Omental fat pad (tissue), 4 donors: ENCODE measurements around the gene GLB1L2. TPM values are rescaled to one million over a fixed set of nuclear protein-coding genes. Genes with fewer than 3 reads are reported as not detected.

ENCODE experiments used
- ATAC-seq: fragments of 150-250 bp; one replicate; pipeline ENCODE4 v1.9.1; 2016; ENCODE audit warnings: mild to moderate bottlenecking, moderate library complexity; ENCODE audit not compliant: low FRiP score
- DNase-seq: peaks from one replicate; pipeline ENCODE4 v3.0.0-alpha.2; 2019; ENCODE audit warnings: low spot score
- total RNA-seq, 4 donors: library from RNA; depleted of rRNA; stranded (reverse); fragments of >200 nt; gene quantifications; one replicate each; pipeline ENCODE4 v1.1.0, GENCODE V29; 2016
- TF ChIP-seq, protein P1 (sequence below), 3 donors: fragments of 450-650 bp; IDR thresholded peaks; one replicate each; pipeline ENCODE4 v1.5.1; 2016 to 2017; ENCODE audit warnings: antibody characterized with exemption in 3 of 3, mild to moderate bottlenecking in 3 of 3, moderate library complexity in 2 of 3

Gene GLB1L2
- total RNA-seq, 4 donors from 2014 or later = 1.8 to 5.5 (median 2.4) TPM

DNA sequence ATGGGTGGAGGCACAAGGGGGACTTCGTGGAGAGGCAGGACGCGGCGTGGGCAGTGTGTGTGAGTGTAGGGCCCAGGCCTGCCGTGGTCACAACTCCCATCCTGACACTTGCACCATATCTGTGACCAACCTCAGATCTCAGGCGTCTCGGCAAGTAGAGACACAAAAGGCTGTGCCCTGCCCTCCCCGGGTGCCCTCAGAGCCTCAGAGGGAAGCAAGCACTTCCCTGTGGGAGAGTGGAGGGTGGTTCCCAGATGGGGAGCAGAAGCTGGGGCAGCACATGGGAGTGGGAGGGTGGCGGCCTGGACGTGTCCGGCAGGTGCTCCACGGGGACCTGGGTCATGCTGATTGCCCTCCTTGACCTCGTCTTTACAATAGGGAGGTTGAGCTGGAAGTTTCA lies 59.9 kb downstream of the GLB1L2 start:
- ATAC-seq = no peak
- no peak for DNase-seq
- TF ChIP-seq, protein P1, sequence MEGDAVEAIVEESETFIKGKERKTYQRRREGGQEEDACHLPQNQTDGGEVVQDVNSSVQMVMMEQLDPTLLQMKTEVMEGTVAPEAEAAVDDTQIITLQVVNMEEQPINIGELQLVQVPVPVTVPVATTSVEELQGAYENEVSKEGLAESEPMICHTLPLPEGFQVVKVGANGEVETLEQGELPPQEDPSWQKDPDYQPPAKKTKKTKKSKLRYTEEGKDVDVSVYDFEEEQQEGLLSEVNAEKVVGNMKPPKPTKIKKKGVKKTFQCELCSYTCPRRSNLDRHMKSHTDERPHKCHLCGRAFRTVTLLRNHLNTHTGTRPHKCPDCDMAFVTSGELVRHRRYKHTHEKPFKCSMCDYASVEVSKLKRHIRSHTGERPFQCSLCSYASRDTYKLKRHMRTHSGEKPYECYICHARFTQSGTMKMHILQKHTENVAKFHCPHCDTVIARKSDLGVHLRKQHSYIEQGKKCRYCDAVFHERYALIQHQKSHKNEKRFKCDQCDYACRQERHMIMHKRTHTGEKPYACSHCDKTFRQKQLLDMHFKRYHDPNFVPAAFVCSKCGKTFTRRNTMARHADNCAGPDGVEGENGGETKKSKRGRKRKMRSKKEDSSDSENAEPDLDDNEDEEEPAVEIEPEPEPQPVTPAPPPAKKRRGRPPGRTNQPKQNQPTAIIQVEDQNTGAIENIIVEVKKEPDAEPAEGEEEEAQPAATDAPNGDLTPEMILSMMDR (IDR thresholded peaks at IDR 0.05) = no peak

DNA sequence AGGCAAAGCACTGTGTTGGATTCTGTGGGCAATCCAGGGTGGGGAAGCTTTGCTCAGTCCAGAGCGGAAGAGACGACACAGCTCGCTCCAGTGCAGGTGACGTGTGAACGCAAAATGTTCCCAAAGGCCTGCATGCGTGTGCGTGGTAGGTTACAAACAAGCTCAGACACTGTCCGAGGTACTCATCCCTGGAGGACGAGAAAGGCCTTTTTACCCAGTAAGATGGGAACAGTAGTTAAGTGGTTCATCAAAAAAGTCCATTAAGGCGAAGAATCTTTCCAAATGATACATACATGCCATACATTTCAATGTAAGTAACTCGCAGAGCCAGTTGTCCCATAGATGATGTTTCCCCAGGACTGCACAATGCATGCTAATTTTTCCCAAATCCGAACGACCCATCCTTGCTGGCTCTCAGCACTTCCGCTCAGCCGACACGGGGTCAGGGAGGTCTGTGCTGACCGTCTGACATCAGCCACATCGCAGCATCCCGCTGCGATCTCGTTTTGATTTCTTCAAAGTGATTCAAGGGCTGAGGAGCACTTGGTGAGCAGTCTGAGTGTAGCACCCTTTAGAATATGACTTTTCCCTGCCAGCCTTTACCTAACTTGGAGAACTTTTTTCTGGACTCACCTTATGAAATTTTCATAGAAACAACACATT lies 61.3 kb downstream of the GLB1L2 start:
- ATAC-seq (no peak), DNase-seq (no peak)
- TF ChIP-seq, protein P1 (IDR thresholded peaks at IDR 0.05) = no peak

DNA sequence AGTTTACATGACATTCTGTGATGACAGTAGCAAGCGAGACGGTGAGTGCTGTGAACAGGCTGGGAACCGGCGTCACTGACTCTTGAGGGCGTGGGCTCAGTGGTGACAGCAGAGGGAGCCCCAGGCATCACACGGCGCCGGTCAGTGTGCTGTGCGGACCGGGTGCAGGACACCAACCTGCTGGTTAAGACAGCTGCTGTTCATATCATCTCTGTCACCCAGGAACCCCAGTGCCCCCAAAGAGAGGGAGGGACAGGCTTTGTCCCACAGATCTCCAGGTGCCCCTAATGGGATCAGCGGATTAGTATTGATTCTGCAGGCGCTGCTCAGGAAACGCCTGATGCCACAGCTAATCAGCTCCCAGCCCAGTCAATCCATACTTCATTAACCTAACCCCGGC lies 61.9 kb downstream of the GLB1L2 start:
- no peak for ATAC-seq

DNA sequence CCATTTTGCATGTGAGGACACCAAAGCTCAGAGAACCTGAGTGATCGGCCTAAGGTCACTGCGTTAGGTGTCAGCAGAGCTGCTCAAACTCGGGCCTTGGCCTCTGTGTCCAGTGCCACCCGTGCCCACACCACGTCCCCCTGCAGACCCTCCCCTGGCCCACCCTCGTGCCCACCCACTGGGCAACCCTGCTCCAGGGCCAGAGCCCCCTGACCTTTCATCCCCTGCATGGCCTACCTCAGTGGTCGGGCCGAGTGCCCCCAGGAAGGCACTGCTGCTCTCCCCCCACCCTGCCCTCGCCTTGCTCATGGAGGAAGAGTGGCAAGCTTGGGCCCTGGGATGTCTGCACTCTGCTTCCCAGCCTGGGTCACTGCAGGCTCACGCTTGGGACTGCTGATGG lies 62.5 kb downstream of the GLB1L2 start:
- no peak for DNase-seq
- no peak for ATAC-seq
- TF ChIP-seq, protein P1 (IDR thresholded peaks at IDR 0.05) = no peak

More for the DNA sequence above, 61.9 kb downstream of the GLB1L2 start:
- TF ChIP-seq, protein P1 (IDR thresholded peaks at IDR 0.05) = no peak
- no peak for DNase-seq

DNA sequence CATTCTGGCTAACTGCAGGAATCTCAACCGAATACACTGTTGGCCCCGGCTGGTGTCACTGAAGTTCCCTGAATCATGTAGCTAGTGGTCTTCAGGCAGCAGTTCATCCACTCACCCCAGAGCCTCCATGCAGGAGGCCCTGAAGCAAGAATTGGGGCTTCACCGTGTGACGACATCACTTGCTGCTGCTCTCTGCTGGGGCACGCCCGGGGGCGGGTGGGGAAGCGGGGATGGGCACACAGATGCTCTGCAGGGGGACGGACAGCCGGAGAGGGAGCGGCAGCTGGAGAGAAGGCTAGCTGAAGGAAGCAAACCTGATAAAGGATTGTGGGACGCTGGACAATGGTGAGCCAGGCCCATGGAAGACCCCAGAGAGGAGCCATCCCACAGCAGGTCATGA lies 63.2 kb downstream of the GLB1L2 start:
- DNase-seq (no peak), ATAC-seq (no peak)
- TF ChIP-seq, protein P1 (IDR thresholded peaks at IDR 0.05) = no peak

DNA sequence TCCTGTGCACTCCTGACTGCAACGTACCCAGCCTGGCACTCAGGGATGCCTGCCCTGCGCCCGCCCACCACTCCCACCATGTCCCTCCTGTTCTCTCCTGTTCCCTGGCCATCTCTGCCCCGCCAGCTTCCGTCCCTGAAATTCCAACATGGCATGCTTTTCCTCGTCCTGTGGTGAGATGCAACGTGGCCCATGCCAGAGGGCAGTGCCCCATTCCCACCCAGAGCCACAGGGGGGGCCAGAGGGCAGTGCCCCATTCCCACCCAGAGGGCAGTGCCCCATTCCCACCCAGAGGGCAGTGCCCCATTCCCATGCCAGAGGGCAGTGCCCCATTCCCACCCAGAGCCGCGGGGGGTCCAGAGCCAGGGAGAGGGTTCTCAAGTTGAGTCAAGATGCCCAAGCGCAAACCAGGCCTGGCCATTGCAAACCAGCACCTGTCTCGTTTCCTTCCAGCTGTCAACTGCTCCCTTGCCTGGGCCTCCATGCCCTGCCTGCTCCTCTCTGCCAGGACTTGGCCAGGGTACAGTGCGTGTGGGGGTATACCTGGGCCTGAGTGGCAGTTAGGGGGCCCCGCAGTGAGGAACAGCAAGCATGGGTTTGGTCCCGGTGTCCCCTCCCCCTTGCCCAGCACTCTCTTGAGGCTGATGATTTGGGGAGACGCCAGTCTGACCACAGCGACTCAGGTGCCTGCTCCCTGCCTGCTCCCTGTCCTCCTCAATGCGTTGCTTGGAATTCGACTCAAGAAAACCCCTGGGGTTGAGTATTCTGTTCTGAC lies 65.7 kb downstream of the GLB1L2 start:
- TF ChIP-seq, protein P1 (IDR thresholded peaks at IDR 0.05) = no peak
- no peak for DNase-seq

DNA sequence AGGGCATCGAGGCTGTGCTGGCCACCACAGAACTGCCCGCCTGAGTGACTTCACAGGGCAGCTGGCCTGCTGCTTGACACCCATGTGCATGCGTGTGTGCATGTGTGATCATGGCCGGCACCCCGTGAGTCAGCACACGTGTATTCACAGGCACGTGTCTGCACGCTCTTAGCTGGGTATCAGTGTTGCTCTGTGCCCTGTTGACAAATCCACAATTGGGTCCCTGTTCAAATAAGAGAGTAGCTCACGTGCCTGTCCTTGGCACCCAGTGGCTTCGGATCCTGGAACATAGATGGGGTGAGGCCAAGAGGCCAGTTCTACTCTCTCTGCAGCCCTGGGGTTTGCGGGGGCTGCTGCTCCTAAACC lies 66.3 kb downstream of the GLB1L2 start:
- DNase-seq = no peak
- ATAC-seq = no peak
- TF ChIP-seq, protein P1 (IDR thresholded peaks at IDR 0.05) = no peak

More for the DNA sequence above, 65.7 kb downstream of the GLB1L2 start:
- no peak for ATAC-seq
